Immature natural killer cell (primary cell): Measurements from ENCODE around the gene MED27. TPM values are rescaled to one million over a fixed set of nuclear protein-coding genes. Genes with fewer than 3 reads are reported as not detected.

Experiments
- DNase-seq, 3 donors: peaks; one replicate each; pipeline ENCODE4 v3.0.0; 2022; ENCODE audit warnings: mixed read lengths in 1 of 3
- H3K27ac Mint-ChIP-seq, 6 donors: one replicate each; pipeline ENCODE4 v1.8.0; 2020; ENCODE audit warnings: mixed read lengths in 6 of 6, mild to moderate bottlenecking in 5 of 6, inconsistent platforms in 4 of 6, moderate library complexity in 3 of 6
- H3K27me3 Mint-ChIP-seq, 3 donors: one replicate each; pipeline ENCODE4 v1.8.0; 2020 to 2021; ENCODE audit warnings: low read depth in 3 of 3, mild to moderate bottlenecking in 3 of 3, mixed read lengths in 3 of 3, moderate library complexity in 3 of 3, inconsistent platforms in 1 of 3
- H3K36me3 Mint-ChIP-seq, 3 donors: one replicate each; pipeline ENCODE4 v1.8.0; 2020; ENCODE audit warnings: mixed read lengths in 3 of 3, inconsistent platforms in 2 of 3, mild to moderate bottlenecking in 2 of 3
- H3K4me1 Mint-ChIP-seq, 2 donors: one replicate each; pipeline ENCODE4 v1.8.0; 2020; ENCODE audit warnings: inconsistent platforms in 2 of 2, mild to moderate bottlenecking in 2 of 2, mixed read lengths in 2 of 2, moderate library complexity in 1 of 2
- H3K4me3 Mint-ChIP-seq, 5 donors: one replicate each; pipeline ENCODE4 v1.8.0; 2020; ENCODE audit warnings: mild to moderate bottlenecking in 5 of 5, mixed read lengths in 5 of 5, inconsistent platforms in 3 of 5, moderate library complexity in 3 of 5
- H3K9me3 Mint-ChIP-seq, 6 donors: one replicate each; pipeline ENCODE4 v1.8.0; 2020; ENCODE audit warnings: mild to moderate bottlenecking in 6 of 6, mixed read lengths in 6 of 6, inconsistent platforms in 4 of 6, moderate library complexity in 3 of 6
- polyA plus RNA-seq, 3 donors: library from polyadenylated mRNA; unstranded; fragments of 300-500 nt; fragmentation: Illumina TruSeq; gene quantifications; one replicate each; pipeline ENCODE4 v1.2.3, GENCODE V29; 2021

The MED27 gene
- polyA plus RNA-seq, 3 donors from 2014 or later, result 46.3 to 90.1 (median 53.7) TPM

GRCh38 chr9:132044176-132044875 lies 35.3 kb downstream of the MED27 start:
- H3K27ac Mint-ChIP-seq, result peak overlapping the region in 1 of 6 donors; percentile 4
- peaks cover 32 to 70% of the 10 kb centered on the region in 2 donors for H3K4me1 Mint-ChIP-seq

GRCh38 chr9:132043708-132044107 lies 36.0 kb downstream of the MED27 start:
- H3K4me1 Mint-ChIP-seq, result peaks cover 29 to 69% of the 10 kb centered on the region in 2 donors
- no peak for DNase-seq
- no peak overlapping the region for H3K4me3 Mint-ChIP-seq
- H3K27me3 Mint-ChIP-seq, result no peaks in the 10 kb centered on the region
- peak overlapping the region in 1 of 6 donors; percentile 4 for H3K27ac Mint-ChIP-seq
- H3K9me3 Mint-ChIP-seq, result no peaks in the 10 kb centered on the region
- H3K36me3 Mint-ChIP-seq, result peaks cover 0 to under 1% (median 0%) of the 10 kb centered on the region in 3 donors

More at GRCh38 chr9:132044176-132044875, 35.3 kb downstream of the MED27 start:
- Mint-ChIP-seq H3K4me3 (no peak overlapping the region), H3K36me3 (peaks cover 0 to 5% (median 0%) of the 10 kb centered on the region in 3 donors), H3K9me3 (no peaks in the 10 kb centered on the region), H3K27me3 (no peaks in the 10 kb centered on the region)
- DNase-seq, result no peak

DNA sequence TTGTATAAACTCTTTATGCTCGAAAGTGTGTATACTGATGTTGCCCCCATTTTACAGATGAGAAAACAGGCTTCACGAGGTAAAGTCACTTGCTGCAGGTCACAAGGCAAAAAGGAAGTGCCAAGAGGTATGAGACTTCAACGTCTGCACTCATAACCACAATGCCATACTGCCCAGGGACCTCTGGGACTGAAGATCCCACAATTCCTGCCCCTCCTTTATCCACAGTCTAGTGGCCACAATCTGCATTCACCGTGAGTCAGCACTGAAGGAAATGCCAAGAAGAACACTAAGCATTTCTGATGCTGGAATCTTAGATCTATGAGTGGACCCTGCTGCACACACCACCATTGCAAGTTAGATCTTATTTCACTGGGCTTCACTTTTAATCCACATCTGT lies 37.3 kb downstream of the MED27 start:
- DNase-seq, result no peak
- no peaks in the 10 kb centered on the region for H3K9me3 Mint-ChIP-seq
- peaks cover 26 to 62% of the 10 kb centered on the region in 2 donors for H3K4me1 Mint-ChIP-seq
- no peak overlapping the region for H3K27ac Mint-ChIP-seq
- no peaks in the 10 kb centered on the region for H3K27me3 Mint-ChIP-seq
- H3K36me3 Mint-ChIP-seq, result no peaks in the 10 kb centered on the region
- no peak overlapping the region for H3K4me3 Mint-ChIP-seq

DNA sequence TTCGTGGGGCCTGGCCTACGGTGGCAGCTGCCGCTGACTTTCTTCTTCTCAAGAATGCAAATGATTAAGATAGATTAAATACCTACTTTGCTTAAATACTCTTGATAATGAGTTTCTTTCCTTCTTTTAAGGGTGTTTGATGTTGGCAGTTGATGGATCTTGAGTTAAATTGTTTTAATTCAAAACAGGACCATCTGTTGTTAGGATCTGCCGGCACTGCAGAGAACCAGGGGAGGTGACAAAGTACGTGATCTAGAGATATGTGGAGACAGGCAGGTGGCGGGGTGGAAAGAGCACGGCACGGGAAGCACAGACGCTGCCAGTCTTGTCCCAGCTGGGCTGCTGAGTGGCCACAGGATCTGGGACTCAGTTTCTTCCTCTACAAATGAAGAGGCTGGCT lies 37.9 kb downstream of the MED27 start:
- H3K4me1 Mint-ChIP-seq, result peaks cover 27 to 59% of the 10 kb centered on the region in 2 donors
- H3K27me3 Mint-ChIP-seq, result no peaks in the 10 kb centered on the region
- no peaks in the 10 kb centered on the region for H3K36me3 Mint-ChIP-seq
- no peaks in the 10 kb centered on the region for H3K9me3 Mint-ChIP-seq
- no peak overlapping the region for H3K27ac Mint-ChIP-seq
- no peak for DNase-seq
- H3K4me3 Mint-ChIP-seq, result no peak overlapping the region

DNA sequence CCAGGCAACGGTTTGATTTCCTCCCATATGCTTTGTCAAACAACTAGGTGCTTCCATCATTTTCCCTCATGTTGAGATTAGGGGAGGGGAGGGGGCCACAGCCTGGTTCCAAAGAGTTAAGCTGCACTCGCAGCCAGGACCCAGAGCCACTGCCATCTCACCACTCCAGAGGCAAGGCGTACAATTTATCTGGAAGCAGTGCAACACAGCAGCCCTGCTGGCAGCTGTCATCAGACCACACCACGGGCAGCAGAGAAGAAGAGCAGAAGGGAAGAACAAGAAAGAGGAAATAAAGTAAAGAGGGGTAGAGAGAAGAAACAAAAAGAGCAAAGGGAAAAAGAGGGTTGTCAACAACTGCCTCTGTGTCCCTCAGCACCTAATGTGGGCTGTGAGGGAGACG lies 38.9 kb downstream of the MED27 start:
- Mint-ChIP-seq H3K27ac (peak overlapping the region in 1 of 6 donors; percentile 13), H3K4me3 (no peak overlapping the region), H3K36me3 (no peaks in the 10 kb centered on the region), H3K27me3 (peaks cover 0 to 2% (median 0%) of the 10 kb centered on the region in 3 donors), H3K9me3 (no peaks in the 10 kb centered on the region), H3K4me1 (peaks cover 29 to 58% of the 10 kb centered on the region in 2 donors)
- no peak for DNase-seq

- Mint-ChIP-seq H3K27me3 (peaks cover 0 to 2% (median 0%) of the 10 kb centered on the region in 3 donors), H3K4me3 (no peak overlapping the region), H3K27ac (no peak overlapping the region), H3K36me3 (no peaks in the 10 kb centered on the region), H3K9me3 (no peaks in the 10 kb centered on the region), H3K4me1 (peaks cover 30 to 61% of the 10 kb centered on the region in 2 donors)
- no peak for DNase-seq
Measured at GRCh38 chr9:132040246-132040645, 39.4 kb downstream of the MED27 start.

- Mint-ChIP-seq H3K4me1 (peaks cover 32 to 65% of the 10 kb centered on the region in 2 donors), H3K4me3 (no peak overlapping the region), H3K9me3 (no peaks in the 10 kb centered on the region), H3K36me3 (no peaks in the 10 kb centered on the region), H3K27me3 (peaks cover 0 to 2% (median 0%) of the 10 kb centered on the region in 3 donors), H3K27ac (no peak overlapping the region)
- no peak for DNase-seq
Measured at GRCh38 chr9:132039284-132039683, 40.4 kb downstream of the MED27 start.

DNA sequence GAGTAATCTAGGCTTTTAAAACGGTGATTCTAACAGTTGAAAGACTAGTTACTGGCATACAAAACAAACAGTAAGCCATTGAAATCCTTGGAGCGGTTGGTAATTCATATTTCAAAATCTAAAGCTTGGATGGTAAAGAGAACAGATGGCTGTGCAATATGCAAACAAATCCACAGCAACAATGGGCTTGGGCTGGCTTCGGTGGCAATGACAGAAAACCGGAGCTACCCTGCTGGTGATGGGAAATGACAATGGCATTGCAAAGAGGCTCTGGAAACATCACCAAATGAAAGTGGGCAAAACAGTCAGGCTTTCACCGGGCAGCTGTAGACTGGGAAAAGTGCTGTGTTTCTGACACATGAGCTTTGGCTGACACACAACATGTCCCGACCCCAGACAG lies 42.2 kb downstream of the MED27 start:
- H3K9me3 Mint-ChIP-seq, result no peaks in the 10 kb centered on the region
- H3K4me3 Mint-ChIP-seq, result no peak overlapping the region
- peaks cover 0 to 2% (median 2%) of the 10 kb centered on the region in 3 donors for H3K27me3 Mint-ChIP-seq
- no peak for DNase-seq
- H3K36me3 Mint-ChIP-seq, result no peaks in the 10 kb centered on the region
- H3K4me1 Mint-ChIP-seq, result peaks cover 37 to 65% of the 10 kb centered on the region in 2 donors
- H3K27ac Mint-ChIP-seq, result no peak overlapping the region

- Mint-ChIP-seq H3K9me3 (no peaks in the 10 kb centered on the region), H3K4me3 (no peak overlapping the region), H3K27ac (peak overlapping the region in 1 of 6 donors; percentile 56), H3K27me3 (peaks cover 0 to 2% (median 2%) of the 10 kb centered on the region in 3 donors), H3K4me1 (peaks cover 39 to 65% of the 10 kb centered on the region in 2 donors), H3K36me3 (no peaks in the 10 kb centered on the region)
- DNase-seq, result no peak
Measured at GRCh38 chr9:132036521-132036920, 43.1 kb downstream of the MED27 start.

DNA sequence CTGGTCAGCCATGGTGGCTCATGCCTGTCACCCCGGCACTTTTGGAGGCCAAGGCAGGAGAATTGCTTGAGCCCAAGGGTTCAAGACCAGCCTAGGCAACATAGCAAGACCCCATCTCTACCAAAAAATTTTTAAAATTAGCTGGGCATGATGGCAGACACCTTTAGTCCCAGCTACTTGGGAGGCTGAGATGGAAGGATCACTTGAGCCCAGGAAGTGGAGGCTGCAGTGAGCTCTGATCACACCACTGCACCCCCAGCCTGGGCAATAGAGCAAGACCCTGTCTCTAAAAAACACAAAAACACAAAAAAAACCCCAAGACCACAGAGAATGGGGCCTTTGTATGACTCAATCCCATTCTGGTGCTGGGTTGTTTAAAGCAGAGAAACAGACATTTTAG lies 44.0 kb downstream of the MED27 start:
- H3K4me3 Mint-ChIP-seq, result no peak overlapping the region
- no peak for DNase-seq
- H3K9me3 Mint-ChIP-seq, result no peaks in the 10 kb centered on the region
- H3K27me3 Mint-ChIP-seq, result peaks cover 0 to 2% (median 2%) of the 10 kb centered on the region in 3 donors
- H3K36me3 Mint-ChIP-seq, result no peaks in the 10 kb centered on the region
- peak overlapping the region in 1 of 6 donors; percentile 58 for H3K27ac Mint-ChIP-seq
- peaks cover 47 to 74% of the 10 kb centered on the region in 2 donors for H3K4me1 Mint-ChIP-seq

GRCh38 chr9:132032238-132032950 lies 47.3 kb downstream of the MED27 start:
- Mint-ChIP-seq H3K4me1 (peaks cover 51 to 85% of the 10 kb centered on the region in 2 donors), H3K4me3 (peak overlapping the region; percentile 59 to 82 (median 70)), H3K9me3 (no peaks in the 10 kb centered on the region), H3K36me3 (no peaks in the 10 kb centered on the region), H3K27me3 (peaks cover 0 to 3% (median 2%) of the 10 kb centered on the region in 3 donors), H3K27ac (peak overlapping the region; percentile 59 to 82 (median 78))
- peak; percentile 10 to 28 (median 23) for DNase-seq

GRCh38 chr9:132031467-132032237 lies 48.0 kb downstream of the MED27 start:
- no peaks in the 10 kb centered on the region for H3K9me3 Mint-ChIP-seq
- peak; percentile 9 to 18 (median 10) for DNase-seq
- H3K4me1 Mint-ChIP-seq, result peaks cover 49 to 82% of the 10 kb centered on the region in 2 donors
- H3K36me3 Mint-ChIP-seq, result no peaks in the 10 kb centered on the region
- H3K27ac Mint-ChIP-seq, result peak overlapping the region; percentile 59 to 82 (median 78)
- peaks cover 0 to 3% (median under 1%) of the 10 kb centered on the region in 3 donors for H3K27me3 Mint-ChIP-seq
- peak overlapping the region; percentile 57 to 82 (median 70) for H3K4me3 Mint-ChIP-seq

- peak overlapping the region in 3 of 5 donors; percentile 10 to 82 (median 17) for H3K4me3 Mint-ChIP-seq
- H3K27ac Mint-ChIP-seq, result peak overlapping the region in 3 of 6 donors; percentile 22 to 79 (median 68)
- H3K9me3 Mint-ChIP-seq, result no peaks in the 10 kb centered on the region
- H3K36me3 Mint-ChIP-seq, result peaks cover 0 to 2% (median 0%) of the 10 kb centered on the region in 3 donors
- H3K27me3 Mint-ChIP-seq, result peaks cover 0 to 3% (median 0%) of the 10 kb centered on the region in 3 donors
- H3K4me1 Mint-ChIP-seq, result peaks cover 49 to 77% of the 10 kb centered on the region in 2 donors
- DNase-seq, result no peak
Measured at GRCh38 chr9:132030626-132031325, 48.9 kb downstream of the MED27 start.
